ENCODE results near the gene NPIPA5.
"Not testable (repeated sequence)": the region's sequence is repeated elsewhere in the genome, so short reads cannot be mapped to it uniquely, and the experiment has no call there.

NPIPA5 gene

DNA sequence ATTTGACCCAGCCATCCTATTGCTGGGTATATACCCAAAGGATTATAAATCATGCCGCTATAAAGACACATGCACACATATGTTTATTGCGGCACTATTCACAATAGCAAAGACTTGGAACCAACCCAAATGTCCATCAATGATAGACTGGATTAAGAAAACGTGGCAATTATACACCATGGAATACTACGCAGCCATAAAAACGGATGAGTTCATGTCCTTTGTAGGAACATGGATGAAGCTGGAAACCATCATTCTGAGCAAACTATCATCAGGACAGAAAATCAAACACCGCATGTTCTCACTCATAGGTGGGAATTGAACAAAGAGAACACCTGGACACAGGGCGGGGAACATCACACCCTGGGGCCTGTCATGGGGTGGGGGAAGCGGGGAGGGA, 14.9 kb upstream of the NPIPA5 start:
- DNase-seq (ENCODE audit: low spot score): not testable (repeated sequence)

GRCh38 chr16:15389916-15390315, 11.8 kb upstream of the NPIPA5 start:
- not testable (repeated sequence) for DNase-seq (ENCODE audit: low spot score)

GRCh38 chr16:15388060-15388459, 10.0 kb upstream of the NPIPA5 start:
- DNase-seq (ENCODE audit: low spot score): not testable (repeated sequence)

GRCh38 chr16:15382810-15383209, 4.7 kb upstream of the NPIPA5 start:
- not testable (repeated sequence) for DNase-seq (ENCODE audit: low spot score)

DNA sequence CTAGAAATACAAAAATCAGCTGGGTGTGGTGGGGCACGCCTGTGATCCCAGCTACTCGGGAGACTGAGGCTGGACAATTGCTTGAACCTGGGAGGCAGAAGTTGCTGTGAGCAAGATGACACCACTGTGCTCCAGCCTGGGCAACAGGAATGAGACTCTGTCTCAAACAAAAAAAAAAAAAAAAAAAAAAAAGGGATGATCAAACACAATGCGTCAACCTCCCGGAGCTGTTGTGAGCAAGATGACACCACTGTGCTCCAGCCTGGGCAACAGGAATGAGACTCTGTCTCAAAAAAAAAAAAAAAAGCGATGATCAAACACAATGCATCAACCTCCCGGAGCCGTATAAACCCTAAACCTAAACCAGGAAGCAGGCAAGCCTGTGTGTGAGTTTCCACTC, 20.6 kb downstream of the NPIPA5 start:
- DNase-seq (ENCODE audit: low spot score): not testable (repeated sequence)

DNA sequence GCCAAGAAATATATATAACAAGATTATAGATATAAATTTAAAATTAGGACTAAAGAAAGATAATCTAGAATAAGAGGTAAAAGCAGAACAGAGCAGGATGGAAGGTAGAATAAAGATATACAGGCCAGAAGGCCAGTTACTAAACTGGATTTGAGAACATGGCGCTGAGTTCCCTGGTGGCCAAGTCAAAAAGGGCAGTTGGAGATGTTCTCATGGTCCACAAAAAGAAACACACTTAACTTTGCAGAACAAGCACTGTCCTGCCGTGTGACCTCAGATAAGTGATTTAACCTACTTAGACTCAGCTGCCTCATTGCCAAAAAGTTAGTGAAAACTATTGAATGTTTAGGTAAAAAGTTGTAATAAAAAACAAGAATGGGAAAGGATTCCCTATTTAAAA, 23.2 kb downstream of the NPIPA5 start:
- not testable (repeated sequence) for DNase-seq (ENCODE audit: low spot score)

- not testable (repeated sequence) for DNase-seq (ENCODE audit: low spot score)
These were observed 25.2 kb downstream of the NPIPA5 start for GRCh38 chr16:15352852-15353251.

GRCh38 chr16:15351745-15352144, 26.3 kb downstream of the NPIPA5 start:
- not testable (repeated sequence) for DNase-seq (ENCODE audit: low spot score)

DNA sequence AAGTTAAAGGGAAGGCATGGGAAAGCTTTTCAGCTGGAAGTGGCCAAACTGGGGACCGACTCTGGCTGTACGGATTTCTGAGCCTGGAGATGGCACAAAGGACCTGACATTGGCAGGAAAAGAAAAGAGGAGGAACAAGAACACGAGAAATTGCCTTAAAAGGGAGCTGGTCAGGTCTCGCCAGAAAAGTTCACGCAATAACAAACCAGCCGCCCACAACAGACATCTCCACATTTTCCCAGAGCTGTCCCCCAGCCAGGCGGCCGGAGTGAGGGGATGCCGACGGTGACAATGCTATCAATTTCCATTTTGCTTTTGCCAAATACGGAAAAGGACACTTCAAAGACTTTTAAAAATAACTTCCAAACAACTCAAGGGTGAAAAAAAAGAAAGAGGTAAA, 26.8 kb downstream of the NPIPA5 start:
- DNase-seq (ENCODE audit: low spot score): not testable (repeated sequence)

DNA sequence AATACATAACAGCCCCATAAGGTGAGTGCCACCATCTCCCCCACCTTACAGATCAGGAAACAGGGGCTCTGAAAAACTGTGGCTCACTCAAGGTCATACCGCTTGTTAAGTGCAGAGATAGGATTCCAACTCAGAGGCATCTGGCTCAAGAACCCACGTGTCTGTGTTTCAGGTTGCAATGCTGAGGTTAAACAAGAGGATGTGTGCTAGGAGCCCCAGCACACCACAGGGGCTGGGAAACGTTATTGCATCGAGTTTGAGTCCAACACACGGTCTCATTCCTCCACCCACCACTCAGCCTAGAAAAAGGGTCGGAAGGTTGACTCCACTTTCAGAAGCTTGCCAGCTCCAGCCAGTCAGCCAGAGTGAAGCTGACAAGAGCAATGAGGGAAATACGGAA, 29.4 kb downstream of the NPIPA5 start:
- not testable (repeated sequence) for DNase-seq (ENCODE audit: low spot score)

DNA sequence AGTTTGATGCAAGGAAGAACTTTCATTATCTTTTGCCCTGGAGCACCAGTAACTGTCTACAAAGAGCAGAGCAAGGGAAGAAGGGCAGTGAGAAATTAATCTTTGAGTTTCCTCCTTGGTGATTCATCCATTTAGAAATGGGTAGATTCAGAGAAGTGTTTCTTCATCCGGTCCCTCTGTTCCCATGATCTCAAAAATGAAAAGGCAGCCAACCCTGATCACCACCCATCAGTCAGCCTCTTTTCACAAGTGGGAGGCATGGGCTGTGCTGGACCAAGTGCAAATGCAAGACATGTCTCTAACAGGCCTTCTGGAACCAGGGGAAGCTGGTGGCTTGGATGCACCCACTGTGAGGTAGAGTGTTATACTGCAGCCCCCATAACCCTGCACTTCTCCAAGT, 35.8 kb downstream of the NPIPA5 start:
- not testable (repeated sequence) for DNase-seq (ENCODE audit: low spot score)

GRCh38 chr16:15338986-15339385, 39.1 kb downstream of the NPIPA5 start:
- not testable (repeated sequence) for DNase-seq (ENCODE audit: low spot score)

DNA sequence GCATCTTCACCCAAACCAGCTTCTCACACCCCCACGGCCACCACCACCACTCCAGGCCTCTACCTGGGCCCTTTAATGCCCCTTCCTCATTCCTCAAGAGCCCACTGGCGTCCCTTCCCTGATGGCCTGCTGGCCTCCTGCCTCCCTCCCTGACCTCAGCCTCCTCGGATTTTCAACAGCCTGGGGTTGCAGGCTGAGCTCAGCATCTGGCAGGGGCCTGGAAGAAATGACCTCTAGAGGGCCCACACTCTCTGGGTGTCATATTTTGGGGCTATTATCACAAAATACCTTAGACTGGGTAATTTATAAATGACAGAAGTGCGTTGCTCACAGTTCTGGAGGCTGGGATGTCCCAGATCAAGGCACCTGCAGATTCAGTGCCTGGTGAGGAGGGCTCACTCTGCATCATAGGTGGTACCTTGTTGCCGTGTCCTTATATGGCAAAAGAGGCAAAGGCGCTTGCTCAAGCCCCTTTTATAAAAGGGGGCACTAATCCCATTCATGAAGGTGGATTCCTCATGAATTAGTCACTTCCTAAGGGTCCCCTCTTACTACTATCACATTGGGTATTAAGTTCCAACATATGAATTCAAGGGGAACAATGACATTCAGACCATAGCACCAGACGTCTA, 40.0 kb downstream of the NPIPA5 start:
- DNase-seq (ENCODE audit: low spot score): not testable (repeated sequence)

- not testable (repeated sequence) for DNase-seq (ENCODE audit: low spot score)
These were observed 42.5 kb downstream of the NPIPA5 start for GRCh38 chr16:15335609-15336008.

- not testable (repeated sequence) for DNase-seq (ENCODE audit: low spot score)
These were observed 44.1 kb downstream of the NPIPA5 start for GRCh38 chr16:15333969-15334368.

DNA sequence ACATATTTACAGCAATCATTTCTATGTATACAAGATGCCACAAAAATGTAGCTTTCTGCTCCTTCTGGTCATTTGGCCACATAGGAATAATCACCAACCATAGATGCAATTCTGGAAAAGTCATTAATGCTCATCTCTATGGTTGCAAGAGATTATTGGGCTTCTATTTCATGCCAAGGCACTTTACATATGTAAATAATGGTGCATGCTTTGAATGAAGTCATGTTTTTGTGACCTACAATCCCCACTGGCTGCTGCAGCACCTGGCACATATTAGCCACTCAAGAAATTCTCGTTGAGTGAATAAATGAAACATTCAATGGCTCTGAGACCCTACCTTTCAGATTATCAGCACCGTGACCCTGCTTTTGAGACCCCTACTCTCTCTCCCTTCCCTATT, 47.1 kb downstream of the NPIPA5 start:
- not testable (repeated sequence) for DNase-seq (ENCODE audit: low spot score)

DNA sequence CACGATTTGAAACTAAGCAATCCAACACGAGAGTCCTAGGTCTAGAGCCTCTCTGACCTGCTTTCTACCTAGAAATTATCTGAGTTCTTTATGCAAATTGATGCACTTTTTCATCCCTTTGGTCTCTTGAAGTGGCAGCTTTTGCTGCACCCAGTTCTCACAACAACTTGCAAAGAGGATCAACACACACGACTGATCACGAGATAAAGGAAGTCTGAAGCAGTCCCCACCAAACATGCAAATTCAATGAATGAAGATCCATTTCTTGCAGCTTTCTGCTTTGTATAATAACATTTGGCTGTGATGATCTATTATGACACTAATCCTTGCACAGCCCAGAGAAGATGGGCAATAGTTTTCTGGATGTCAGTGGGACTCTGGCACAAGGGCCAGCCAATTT, 53.1 kb downstream of the NPIPA5 start:
- not testable (repeated sequence) for DNase-seq (ENCODE audit: low spot score)

DNA sequence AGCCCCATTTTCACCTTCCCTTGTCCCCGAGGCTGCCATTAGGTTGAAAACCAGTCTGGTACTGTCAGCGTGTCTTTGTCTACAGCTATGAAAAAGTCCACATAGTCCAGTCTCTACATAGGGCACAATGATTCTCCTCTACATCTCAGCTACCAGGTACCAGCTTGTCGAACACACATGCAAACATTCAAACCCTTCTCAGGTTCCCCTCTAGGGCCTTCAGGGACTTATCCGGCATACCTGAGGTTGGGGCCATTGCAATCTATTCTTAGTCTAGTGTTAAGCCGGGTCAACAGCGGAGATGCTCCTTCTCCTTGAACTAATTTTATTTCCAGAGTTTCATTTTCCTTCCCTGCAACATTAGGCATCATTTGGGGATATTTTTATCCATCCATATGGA, 54.7 kb downstream of the NPIPA5 start:
- not testable (repeated sequence) for DNase-seq (ENCODE audit: low spot score)

- DNase-seq (ENCODE audit: low spot score): not testable (repeated sequence)
These were observed 56.9 kb downstream of the NPIPA5 start for GRCh38 chr16:15321221-15321620.

DNA sequence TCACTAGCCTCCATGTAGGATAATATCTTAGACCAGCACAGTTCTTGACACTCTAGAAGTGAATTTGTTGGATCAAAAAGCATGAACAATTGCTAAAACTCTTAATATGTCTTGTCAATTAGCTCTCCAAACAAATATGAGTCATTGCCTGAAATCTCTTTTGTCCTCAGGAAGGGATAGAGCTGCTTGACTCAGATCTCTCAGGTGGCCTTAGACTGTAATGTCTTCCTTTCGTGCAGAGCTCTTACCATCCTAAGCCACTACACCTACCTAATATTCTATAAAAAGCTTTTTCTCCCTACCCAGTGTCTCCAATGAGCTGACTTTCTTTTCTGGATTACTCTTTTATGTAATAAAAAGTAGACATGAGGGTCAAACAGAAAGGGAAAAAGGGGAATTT, 63.5 kb downstream of the NPIPA5 start:
- DNase-seq (ENCODE audit: low spot score): not testable (repeated sequence)
